Measurements from ENCODE around the gene SRSF1. TPM values are rescaled to one million over a fixed set of nuclear protein-coding genes. Genes with fewer than 3 reads are reported as not detected.
A peak's percentile ranks its signal among the peaks of the same experiment; 100 is the strongest.

Gene SRSF1
- total RNA-seq, 1 donor from 2014 or later, result 153 TPM

DNA sequence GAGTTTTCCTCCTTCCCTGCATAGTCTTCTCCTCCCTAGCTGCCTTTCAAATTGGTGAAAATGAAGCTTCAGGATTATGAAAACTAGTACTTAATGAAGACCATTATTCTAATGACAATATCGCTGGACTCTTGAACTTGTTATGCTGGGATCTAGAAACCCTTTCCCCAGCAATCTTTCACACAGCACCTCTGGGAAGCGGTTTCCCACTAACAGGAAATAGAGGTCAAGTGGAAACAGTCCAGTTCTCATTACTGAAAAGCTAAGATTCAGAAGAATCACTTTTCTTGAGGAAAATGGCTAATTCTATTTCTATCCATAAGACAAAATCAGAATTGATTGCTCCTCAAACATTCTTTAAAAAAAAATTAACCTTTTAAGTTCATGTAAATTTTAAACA lies 17.0 kb downstream of the SRSF1 start:
- no peak overlapping the region for H3K27ac ChIP-seq
- H3K4me1 ChIP-seq, result peaks cover 35% of the 10 kb centered on the region
- ATAC-seq, result no peak
- DNase-seq, result no peak
- no peaks in the 10 kb centered on the region for H3K27me3 ChIP-seq
- H3K9me3 ChIP-seq, result no peaks in the 10 kb centered on the region
- no peak overlapping the region for H3K4me3 ChIP-seq
- no peaks in the 10 kb centered on the region for H3K36me3 ChIP-seq
- TF ChIP-seq, protein P1, sequence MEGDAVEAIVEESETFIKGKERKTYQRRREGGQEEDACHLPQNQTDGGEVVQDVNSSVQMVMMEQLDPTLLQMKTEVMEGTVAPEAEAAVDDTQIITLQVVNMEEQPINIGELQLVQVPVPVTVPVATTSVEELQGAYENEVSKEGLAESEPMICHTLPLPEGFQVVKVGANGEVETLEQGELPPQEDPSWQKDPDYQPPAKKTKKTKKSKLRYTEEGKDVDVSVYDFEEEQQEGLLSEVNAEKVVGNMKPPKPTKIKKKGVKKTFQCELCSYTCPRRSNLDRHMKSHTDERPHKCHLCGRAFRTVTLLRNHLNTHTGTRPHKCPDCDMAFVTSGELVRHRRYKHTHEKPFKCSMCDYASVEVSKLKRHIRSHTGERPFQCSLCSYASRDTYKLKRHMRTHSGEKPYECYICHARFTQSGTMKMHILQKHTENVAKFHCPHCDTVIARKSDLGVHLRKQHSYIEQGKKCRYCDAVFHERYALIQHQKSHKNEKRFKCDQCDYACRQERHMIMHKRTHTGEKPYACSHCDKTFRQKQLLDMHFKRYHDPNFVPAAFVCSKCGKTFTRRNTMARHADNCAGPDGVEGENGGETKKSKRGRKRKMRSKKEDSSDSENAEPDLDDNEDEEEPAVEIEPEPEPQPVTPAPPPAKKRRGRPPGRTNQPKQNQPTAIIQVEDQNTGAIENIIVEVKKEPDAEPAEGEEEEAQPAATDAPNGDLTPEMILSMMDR (IDR thresholded peaks at IDR 0.05), result no peak
- intact Hi-C loops (cut with DNase I), result loop anchor here (5.0 kb wide), 1 partner anchor 118 kb away; no protein-coding TSS in a partner anchor

DNA sequence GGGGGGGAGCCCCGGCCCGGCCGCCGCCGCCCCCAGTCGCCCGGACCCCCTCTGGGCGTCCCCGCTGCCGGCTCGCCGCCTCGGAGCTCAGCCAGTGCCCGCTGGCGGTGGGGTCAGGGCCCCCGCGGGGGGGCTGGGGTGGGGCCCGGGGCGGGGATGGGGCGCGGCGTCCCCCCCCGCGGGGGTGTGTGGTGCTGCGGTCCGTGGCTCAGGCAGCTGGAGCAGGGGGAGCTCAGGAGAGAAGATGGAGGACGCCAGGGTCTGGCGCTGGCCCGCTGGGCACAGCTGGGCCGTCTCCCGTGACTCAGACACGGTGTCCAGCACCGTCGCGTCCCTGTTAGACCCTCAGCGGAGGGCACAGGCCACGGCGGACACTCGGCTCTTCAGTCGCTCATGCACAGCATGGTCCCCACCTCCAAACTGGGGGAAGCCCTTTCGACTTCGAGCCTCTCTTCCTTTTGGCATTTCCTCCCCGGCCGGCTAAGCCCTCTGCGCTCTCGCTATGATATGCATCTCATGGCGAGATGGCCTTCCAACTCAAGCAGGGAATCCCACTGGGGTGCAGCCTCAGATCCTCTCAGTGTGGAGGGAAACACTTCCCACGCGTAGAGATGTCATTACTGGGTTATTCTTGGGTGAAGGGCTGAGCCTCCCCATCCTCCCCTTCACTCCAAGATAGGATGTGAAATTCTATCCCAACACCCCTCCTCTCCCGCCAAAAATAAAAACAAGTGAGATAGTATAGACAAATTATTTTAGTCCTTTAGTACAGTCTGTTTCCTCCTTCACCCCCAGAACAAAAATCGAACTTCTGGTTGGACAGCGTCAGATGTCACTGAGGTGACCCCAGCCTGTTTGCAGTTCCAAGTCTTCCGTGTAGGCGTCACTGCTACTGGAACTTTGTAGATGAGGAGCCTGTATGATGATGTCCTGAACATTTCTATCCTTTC lies 18.5 kb downstream of the SRSF1 start:
- intact Hi-C loops (cut with DNase I), result no loop called here
- ATAC-seq, result peak; percentile 86
- Histone ChIP-seq H3K27me3 (no peaks in the 10 kb centered on the region), H3K9me3 (no peaks in the 10 kb centered on the region), H3K4me1 (peaks cover 43% of the 10 kb centered on the region), H3K4me3 (peak overlapping the region; percentile 83), H3K27ac (peak overlapping the region; percentile 93), H3K36me3 (no peaks in the 10 kb centered on the region)
- DNase-seq, result peak; percentile 89
- TF ChIP-seq, protein P1 (IDR thresholded peaks at IDR 0.05), result no peak

DNA sequence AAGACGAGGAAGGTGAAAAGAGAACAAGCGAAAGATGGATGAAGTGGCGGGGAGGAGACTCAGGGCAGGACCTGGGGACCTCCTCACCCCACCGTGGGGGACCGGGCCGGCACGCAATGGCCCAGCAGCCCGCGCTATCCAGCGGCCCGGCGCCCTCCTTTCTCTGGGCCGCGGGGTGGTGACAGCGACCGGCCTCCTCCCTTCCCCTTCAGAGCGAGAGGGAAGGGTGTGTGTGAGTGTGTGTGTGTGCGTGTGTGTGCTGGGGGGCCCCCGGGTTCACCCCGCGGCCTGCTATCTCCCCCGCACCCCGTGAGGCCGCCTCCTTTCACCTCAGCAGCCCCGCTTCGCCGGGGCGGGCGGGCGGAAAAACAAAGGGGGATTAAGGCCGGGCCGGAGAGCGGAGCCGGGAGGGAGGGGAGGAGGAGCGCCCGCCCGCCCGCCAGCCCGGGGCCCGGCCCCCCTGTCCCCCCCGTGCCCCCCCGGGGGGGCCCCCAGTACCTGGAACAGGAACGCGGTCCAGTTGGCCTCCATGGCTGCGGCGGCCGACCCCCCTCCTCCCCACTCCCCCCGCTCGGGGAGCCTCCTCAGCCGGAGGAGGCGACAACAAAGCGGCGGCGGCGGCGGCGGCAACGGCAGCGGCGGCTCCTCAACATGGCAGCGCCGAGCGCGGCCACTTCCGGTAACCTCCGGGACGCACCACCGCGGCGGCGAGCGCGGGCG lies 19.3 kb downstream of the SRSF1 start, which contains the start of gene VEZF1:
TSS of gene VEZF1 (minus strand) at position 674 of the 720 bp plus-strand sequence. CDS start at position 531, 143 bp downstream.
- peak; percentile 84 for ATAC-seq
- Histone ChIP-seq H3K9me3 (no peaks in the 10 kb centered on the region), H3K27me3 (no peaks in the 10 kb centered on the region), H3K36me3 (peaks cover 2% of the 10 kb centered on the region), H3K4me3 (peak within 1 kb of the TSS; percentile 83), H3K27ac (peak within 1 kb of the TSS; percentile 93), H3K4me1 (peaks cover 47% of the 10 kb centered on the region)
- intact Hi-C loops (cut with DNase I), result no loop called here
- DNase-seq, result peak; percentile 92
- TF ChIP-seq, protein P1 (IDR thresholded peaks at IDR 0.05), result no peak

DNA sequence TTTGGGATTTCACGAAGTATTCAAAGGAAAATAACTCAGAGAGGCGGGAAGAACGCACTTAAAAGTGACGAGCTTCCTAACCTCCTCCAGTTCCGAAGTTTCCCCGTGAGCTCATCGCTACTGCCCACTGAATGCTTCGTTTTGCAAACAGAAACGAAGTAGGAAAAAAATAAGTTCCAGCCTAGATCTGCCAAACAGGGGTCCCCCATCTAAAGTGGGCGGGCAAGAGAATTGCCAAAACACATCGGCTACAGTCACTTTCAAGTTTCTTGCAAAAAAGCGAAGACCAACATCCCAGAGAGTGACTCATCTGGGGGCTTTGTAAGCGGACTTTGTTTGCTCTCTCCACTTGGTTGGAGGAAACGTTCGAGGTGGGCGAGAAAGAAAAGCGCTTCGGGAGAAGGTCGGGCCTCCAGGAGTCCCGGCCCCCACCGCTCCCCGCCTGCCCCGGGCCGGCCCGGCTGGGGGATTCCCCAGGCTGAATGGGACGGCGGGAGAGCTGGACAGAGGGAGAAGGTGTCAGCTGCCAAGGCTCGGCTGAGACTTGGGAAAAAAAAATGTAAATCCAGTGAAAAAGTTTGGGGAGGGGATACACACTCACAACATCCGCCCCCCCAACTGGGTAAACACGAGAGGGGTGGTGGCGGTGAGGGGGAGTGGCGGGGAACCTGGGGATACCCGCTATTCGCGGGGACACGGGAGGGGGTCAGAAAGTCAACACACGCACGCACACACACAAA lies 20.0 kb downstream of the SRSF1 start:
- peak overlapping the region; percentile 93 for H3K27ac ChIP-seq
- intact Hi-C loops (cut with DNase I), result no loop called here
- peaks cover 7% of the 10 kb centered on the region for H3K36me3 ChIP-seq
- TF ChIP-seq, protein P1 (IDR thresholded peaks at IDR 0.05), result no peak
- DNase-seq (peak; percentile 73), ATAC-seq (peak; percentile 45)
- peak overlapping the region; percentile 83 for H3K4me3 ChIP-seq
- H3K9me3 ChIP-seq, result no peaks in the 10 kb centered on the region
- peaks cover 55% of the 10 kb centered on the region for H3K4me1 ChIP-seq
- no peaks in the 10 kb centered on the region for H3K27me3 ChIP-seq

DNA sequence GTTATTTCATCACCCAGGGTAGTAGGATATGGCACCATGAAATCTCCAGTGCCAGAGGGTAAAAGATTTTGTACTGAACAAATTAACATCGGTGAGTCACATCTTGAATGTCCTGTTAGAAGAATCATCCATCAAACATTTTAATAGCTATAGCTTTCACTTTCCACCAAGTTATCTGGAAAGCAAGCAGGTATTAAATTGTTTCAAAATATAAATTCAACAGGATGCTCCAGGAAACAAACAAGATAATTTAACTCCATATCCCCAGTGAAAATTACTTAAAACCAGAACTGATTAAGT lies 21.4 kb downstream of the SRSF1 start:
- Histone ChIP-seq H3K9me3 (no peaks in the 10 kb centered on the region), H3K4me1 (peaks cover 64% of the 10 kb centered on the region), H3K4me3 (peak overlapping the region; percentile 3), H3K36me3 (peaks cover 20% of the 10 kb centered on the region), H3K27me3 (no peaks in the 10 kb centered on the region), H3K27ac (no peak overlapping the region)
- ATAC-seq, result no peak
- intact Hi-C loops (cut with DNase I), result no loop called here
- DNase-seq, result no peak
- TF ChIP-seq, protein P1 (IDR thresholded peaks at IDR 0.05), result no peak
